GM12873 (cell line): ENCODE measurements around the gene AGAP1.

Source experiments
- TF ChIP-seq, protein P1 (sequence below): IDR thresholded peaks from 2 replicates; pipeline ENCODE4 v1.5.1; 2012; ENCODE audit warnings: low read depth, mild to moderate bottlenecking, moderate library complexity, low read length, control low read depth; ENCODE audit not compliant: insufficient read depth; ENCODE audit errors: missing control alignments

The AGAP1 gene

DNA sequence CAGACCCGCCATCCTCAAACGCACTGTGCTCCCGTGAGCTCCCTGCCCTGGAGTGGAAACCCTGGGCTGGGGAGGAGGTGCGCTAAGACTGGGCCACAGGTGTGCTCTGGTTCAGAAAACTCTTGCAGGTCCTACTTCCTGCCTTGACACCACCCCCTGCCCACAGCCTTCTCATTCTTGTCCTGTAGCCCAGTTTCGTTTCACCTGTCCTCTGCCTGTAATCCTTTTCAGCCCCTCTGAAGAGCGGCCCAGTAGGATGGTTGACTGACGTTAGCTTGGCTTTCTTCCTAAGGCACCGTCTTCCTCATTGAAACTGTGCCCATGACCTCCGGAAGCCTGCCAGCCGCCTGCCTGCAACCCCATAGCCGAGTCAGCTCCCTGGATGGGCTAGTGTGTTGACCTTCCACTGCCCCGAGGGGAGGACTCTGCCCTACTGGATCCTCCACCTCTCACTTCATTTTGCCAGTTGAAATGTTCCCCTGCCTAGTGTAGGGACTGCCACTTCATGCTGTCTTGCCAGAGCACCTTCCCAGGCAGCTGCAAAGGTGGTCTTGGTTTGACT is 116.9 kb downstream of the AGAP1 start:
- TF ChIP-seq, protein P1, sequence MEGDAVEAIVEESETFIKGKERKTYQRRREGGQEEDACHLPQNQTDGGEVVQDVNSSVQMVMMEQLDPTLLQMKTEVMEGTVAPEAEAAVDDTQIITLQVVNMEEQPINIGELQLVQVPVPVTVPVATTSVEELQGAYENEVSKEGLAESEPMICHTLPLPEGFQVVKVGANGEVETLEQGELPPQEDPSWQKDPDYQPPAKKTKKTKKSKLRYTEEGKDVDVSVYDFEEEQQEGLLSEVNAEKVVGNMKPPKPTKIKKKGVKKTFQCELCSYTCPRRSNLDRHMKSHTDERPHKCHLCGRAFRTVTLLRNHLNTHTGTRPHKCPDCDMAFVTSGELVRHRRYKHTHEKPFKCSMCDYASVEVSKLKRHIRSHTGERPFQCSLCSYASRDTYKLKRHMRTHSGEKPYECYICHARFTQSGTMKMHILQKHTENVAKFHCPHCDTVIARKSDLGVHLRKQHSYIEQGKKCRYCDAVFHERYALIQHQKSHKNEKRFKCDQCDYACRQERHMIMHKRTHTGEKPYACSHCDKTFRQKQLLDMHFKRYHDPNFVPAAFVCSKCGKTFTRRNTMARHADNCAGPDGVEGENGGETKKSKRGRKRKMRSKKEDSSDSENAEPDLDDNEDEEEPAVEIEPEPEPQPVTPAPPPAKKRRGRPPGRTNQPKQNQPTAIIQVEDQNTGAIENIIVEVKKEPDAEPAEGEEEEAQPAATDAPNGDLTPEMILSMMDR: no peak

DNA sequence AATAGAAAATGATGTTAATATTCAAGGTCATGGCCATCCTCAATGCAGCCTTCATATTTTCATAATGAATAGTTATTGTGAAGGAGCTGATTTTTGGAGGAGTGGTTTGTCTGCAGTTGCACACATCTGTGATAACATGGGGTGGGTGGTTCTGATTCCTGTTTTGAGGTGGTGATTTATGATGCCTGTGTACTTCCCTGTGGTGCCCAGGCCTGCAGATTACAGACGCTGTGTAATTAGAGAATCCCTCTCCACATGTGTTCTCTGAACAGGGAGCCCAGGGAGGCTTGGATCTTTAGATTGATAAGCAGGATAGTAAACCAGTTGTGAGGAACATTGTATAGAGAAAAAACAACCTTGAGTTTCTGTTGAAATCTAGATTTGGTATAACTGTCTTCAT is 117.5 kb downstream of the AGAP1 start:
- TF ChIP-seq, protein P1: no peak

DNA sequence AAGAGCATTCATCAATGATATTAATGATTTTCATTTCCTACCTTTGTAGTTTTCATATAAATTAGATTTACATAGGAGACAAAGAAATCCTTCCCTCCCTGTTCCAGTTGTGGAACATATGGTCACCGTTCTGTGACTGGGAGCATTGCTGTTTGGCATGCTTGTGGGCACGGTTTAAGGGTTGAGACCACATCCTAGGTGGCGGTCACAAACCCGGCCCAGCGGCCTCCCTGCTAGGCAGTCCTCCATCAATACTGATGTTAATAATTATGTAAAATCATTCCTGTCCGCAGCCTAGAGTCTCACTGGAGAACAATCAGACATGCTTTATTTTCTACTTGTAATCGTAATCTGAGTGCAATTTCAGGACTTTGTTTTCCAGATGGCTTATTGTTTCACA is 117.9 kb downstream of the AGAP1 start:
- TF ChIP-seq, protein P1: no peak

DNA sequence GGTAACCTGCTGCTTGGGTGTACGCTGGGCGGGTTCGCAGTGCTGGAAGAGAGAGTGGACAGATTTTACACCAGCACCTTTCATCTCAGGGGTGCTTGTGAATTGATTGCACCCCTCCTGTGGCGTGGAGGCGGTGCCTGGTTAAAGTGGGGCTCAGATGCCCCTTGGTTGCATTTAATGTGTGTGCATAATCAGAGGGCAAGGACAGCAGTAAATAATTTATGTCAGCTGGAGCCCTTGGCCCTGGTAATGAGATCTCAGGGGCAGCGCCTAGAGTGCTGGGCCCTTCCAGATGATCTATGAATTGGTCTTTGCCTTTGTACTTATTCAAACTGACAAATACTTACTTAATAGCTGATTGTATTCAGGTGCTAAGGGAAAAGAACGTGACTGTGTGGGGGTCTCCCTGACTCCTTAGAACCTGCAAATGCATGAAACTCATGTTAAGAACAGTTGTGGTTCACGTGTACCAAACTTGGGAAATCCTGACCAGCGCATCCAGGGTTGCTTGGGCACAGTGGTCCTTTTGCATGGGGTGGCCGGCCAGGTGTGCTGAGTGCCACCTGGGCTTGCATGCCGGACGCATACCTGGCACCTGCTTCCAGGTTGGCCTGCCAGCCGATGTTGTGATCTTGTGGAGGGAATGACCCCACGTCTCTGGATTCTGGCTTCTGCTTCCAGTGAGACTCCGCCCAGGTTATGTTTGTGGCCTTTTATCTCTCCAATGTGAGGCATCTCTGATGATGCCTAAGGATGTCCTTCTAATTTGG is 118.5 kb downstream of the AGAP1 start:
- TF ChIP-seq, protein P1: no peak

DNA sequence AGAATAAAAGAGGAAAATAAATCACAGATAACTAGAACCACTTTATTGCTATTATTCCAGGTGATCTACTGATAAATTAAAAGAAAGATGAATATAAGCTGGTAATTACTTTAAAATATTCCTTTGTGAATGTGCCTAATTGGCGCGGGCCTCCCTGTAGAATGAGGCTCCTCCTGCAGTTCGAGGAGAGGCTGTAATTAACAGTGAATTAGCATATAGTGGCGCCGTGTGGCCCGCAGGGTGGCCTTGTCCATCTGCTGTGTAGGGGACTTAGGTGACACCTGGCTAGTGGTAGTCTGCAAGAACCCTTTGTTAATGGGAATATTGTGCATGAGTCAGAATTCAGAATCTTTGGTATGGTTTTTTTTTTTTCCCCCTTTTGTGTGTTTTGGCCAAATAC is 119.8 kb downstream of the AGAP1 start:
- TF ChIP-seq, protein P1: no peak

DNA sequence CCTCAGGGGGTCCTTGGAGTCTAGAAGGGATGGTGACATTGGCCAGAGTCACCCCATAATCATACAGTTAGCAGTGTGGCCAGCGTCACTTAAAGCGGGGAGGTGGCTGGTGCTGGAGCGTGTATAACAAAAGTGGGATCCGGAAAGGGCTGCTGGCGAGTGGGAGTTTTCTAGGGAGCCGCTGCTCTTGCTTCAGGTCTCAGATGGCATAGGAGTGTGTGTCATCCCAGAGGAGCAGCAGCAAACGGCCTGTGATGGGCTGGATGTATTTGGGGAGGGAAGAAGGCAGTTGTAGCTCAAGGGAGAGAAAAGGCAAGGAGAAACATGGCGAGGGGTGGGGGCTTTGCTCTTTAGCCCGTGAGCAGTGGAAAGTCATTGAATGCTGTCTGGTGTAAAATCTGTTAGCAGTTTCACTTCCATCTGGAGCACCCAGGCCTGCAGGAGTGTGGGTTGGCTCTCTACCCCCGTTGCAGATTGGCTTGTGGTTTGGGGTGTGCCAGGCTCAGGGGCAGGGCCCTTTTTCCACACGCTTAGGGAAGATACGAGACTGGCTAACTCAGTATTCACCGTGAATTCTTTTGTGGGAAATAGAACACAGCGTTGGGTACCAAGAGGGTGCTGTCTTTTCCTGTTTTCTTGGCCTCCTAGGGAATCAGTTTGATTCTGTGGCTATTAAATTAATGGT is 120.5 kb downstream of the AGAP1 start:
- TF ChIP-seq, protein P1: no peak
